Chondrocyte (in vitro differentiated cells): ENCODE data around the gene TTLL11. TPM values are rescaled to one million over a fixed set of nuclear protein-coding genes. Genes with fewer than 3 reads are reported as not detected.

Experiments used
- DNase-seq: peaks from one replicate; pipeline ENCODE4 v3.0.0; 2021; ENCODE audit warnings: mixed read lengths, low spot score
- H3K27ac Mint-ChIP-seq: one replicate; pipeline ENCODE4 v1.8.0; 2021; ENCODE audit warnings: mild to moderate bottlenecking, moderate library complexity, mixed read lengths; ENCODE audit not compliant: unreplicated experiment
- H3K27me3 Mint-ChIP-seq: 2 replicates; pipeline ENCODE4 v1.8.0; 2021; ENCODE audit warnings: low read depth, mixed read lengths
- H3K36me3 Mint-ChIP-seq: 2 replicates; pipeline ENCODE4 v1.8.0; 2021; ENCODE audit warnings: low read depth, mixed read lengths
- H3K4me1 Mint-ChIP-seq: 2 replicates; pipeline ENCODE4 v1.8.0; 2021; ENCODE audit warnings: low read depth, mild to moderate bottlenecking, mixed read lengths
- H3K4me3 Mint-ChIP-seq: one replicate; pipeline ENCODE4 v1.8.0; 2021; ENCODE audit warnings: mild to moderate bottlenecking, moderate library complexity, mixed read lengths; ENCODE audit not compliant: unreplicated experiment
- H3K9me3 Mint-ChIP-seq: 2 replicates; pipeline ENCODE4 v1.8.0; 2021; ENCODE audit warnings: low read depth, mixed read lengths
- CTCF ChIP-seq: fragments of 200-600 bp; sonication (generic); IDR thresholded peaks from 2 replicates; pipeline ENCODE4 v1.5.0; 2021; ENCODE audit warnings: antibody characterized with exemption, mild to moderate bottlenecking, moderate library complexity
- total RNA-seq: library from RNA; stranded (reverse); gene quantifications from 3 replicates; pipeline ENCODE4 v1.2.1, GENCODE V29; 2021

The TTLL11 gene
- total RNA-seq, 1 donor from 2014 or later = 9.1 TPM

- Mint-ChIP-seq H3K9me3 (no peaks in the 10 kb centered on the region), H3K36me3 (no peaks in the 10 kb centered on the region), H3K27ac (no peak overlapping the region), H3K4me1 (peaks cover 13% of the 10 kb centered on the region), H3K4me3 (no peak overlapping the region), H3K27me3 (peaks cover 32% of the 10 kb centered on the region)
- no peak for TF ChIP-seq CTCF
- DNase-seq = no peak
Observed at GRCh38 chr9:122111413-122112085, 18.4 kb upstream of the TTLL11 start.

- Mint-ChIP-seq H3K4me1 (peaks cover 16% of the 10 kb centered on the region), H3K27ac (no peak overlapping the region), H3K27me3 (peaks cover 20% of the 10 kb centered on the region), H3K36me3 (no peaks in the 10 kb centered on the region), H3K4me3 (no peak overlapping the region), H3K9me3 (no peaks in the 10 kb centered on the region)
- TF ChIP-seq CTCF = no peak
- DNase-seq = no peak
Observed at GRCh38 chr9:122110100-122110833, 17.2 kb upstream of the TTLL11 start.

GRCh38 chr9:122109035-122109813 is 16.1 kb upstream of the TTLL11 start:
- H3K4me1 Mint-ChIP-seq = peaks cover 16% of the 10 kb centered on the region
- no peak overlapping the region for H3K27ac Mint-ChIP-seq
- H3K9me3 Mint-ChIP-seq = peaks cover 1% of the 10 kb centered on the region
- peaks cover 10% of the 10 kb centered on the region for H3K27me3 Mint-ChIP-seq
- H3K4me3 Mint-ChIP-seq = no peak overlapping the region
- H3K36me3 Mint-ChIP-seq = peaks cover 2% of the 10 kb centered on the region
- DNase-seq = no peak
- no peak for TF ChIP-seq CTCF

- Mint-ChIP-seq H3K36me3 (peaks cover 9% of the 10 kb centered on the region), H3K4me3 (no peak overlapping the region), H3K4me1 (peaks cover 16% of the 10 kb centered on the region), H3K27me3 (peaks cover under 1% of the 10 kb centered on the region), H3K9me3 (peaks cover 9% of the 10 kb centered on the region), H3K27ac (no peak overlapping the region)
- no peak for TF ChIP-seq CTCF
- no peak for DNase-seq
Observed at GRCh38 chr9:122107291-122107805, 14.2 kb upstream of the TTLL11 start.

GRCh38 chr9:122106576-122106975 is 13.5 kb upstream of the TTLL11 start:
- Mint-ChIP-seq H3K36me3 (peaks cover 9% of the 10 kb centered on the region), H3K4me3 (no peak overlapping the region), H3K27me3 (no peaks in the 10 kb centered on the region), H3K4me1 (peaks cover 16% of the 10 kb centered on the region), H3K27ac (no peak overlapping the region), H3K9me3 (peaks cover 9% of the 10 kb centered on the region)
- no peak for TF ChIP-seq CTCF
- DNase-seq = no peak
